WI38 (cell line): ENCODE measurements around the gene BEST2.
A peak's percentile ranks its signal among the peaks of the same experiment; 100 is the strongest.

Source experiments
- H3K4me3 ChIP-seq: 2 replicates; pipeline ENCODE4 v1.5.1; 2011; ENCODE audit warnings: low read depth, mild to moderate bottlenecking, control low read depth, low read length
- TF ChIP-seq, protein P1 (sequence below): IDR thresholded peaks from 2 replicates; pipeline ENCODE4 v1.5.1; 2012; ENCODE audit warnings: low read depth, mild to moderate bottlenecking, control low read depth, low read length

The BEST2 gene

DNA sequence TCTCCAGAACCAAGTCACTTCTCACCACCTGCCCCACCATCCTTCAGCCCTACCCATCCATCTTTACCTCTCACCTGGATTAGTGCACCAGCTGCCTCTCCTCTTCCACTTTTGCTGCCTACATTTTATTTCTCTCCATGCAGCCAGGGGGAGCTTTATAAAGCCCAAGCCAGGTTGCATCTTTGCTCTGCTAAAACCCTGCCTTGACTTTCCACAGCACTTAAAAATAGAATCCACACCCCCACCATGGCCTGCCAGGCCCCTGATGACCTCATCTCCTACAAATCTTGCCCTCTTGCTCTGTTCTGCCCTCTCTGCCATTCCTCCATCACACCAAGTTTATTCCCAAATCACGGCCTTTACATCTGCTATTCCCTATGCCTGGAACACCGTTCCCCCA lies 22.0 kb downstream of the BEST2 start:
- TF ChIP-seq, protein P1, sequence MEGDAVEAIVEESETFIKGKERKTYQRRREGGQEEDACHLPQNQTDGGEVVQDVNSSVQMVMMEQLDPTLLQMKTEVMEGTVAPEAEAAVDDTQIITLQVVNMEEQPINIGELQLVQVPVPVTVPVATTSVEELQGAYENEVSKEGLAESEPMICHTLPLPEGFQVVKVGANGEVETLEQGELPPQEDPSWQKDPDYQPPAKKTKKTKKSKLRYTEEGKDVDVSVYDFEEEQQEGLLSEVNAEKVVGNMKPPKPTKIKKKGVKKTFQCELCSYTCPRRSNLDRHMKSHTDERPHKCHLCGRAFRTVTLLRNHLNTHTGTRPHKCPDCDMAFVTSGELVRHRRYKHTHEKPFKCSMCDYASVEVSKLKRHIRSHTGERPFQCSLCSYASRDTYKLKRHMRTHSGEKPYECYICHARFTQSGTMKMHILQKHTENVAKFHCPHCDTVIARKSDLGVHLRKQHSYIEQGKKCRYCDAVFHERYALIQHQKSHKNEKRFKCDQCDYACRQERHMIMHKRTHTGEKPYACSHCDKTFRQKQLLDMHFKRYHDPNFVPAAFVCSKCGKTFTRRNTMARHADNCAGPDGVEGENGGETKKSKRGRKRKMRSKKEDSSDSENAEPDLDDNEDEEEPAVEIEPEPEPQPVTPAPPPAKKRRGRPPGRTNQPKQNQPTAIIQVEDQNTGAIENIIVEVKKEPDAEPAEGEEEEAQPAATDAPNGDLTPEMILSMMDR: peak; percentile 36
- no peak overlapping the region for H3K4me3 ChIP-seq

DNA sequence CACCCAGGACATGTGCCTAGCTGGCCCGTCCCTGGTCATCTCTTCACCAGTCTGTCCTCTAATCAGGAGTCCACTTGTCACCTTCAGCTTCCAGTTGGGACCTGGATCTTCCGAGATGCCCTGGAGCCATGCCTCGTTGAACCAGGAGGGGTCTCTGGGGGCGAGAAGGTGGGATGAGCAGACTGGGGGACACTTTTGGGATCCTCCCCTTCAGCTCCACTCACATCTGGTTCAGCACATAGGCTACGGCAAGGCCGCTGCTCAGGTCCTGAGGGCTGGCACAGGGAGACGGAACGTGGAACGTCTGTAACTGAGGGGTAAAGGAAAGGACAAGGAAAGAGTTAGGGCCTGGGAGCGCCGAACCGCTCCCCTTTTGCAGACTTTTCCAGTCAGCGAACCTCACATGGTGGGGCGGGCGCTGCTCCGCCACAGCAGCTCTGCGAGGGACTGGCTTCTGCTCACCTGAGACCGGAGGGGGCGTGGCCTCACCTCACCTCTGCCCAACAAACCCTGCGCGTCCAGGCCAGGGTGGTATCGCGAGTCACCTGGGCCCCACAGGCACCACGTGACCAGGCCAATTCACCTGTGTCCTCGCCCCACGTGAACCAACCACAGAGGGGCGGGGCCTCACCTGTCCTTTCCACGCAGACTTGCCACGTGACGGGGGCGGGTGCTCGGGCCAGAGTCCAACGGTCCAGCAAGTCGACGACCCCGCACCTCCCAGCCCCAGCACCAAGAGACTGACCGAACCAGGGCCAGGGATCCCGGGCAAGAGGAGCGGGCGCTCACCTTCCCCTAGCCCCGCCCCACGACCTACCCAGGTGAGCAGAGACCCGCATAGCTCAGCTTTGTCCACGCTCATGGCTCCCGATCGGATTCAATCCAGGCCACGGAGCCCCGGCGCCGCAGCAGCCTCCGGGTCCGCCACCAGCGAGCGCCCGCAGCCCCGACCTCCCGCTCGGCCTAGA lies 23.3 kb downstream of the BEST2 start, which contains the start of gene HOOK2:
Gene HOOK2 (minus strand): TSS at position 965 of the 968 bp plus-strand sequence. CDS start 103 bp downstream, at position 862.
- peak within 1 kb of the TSS; percentile 74 for H3K4me3 ChIP-seq
- TF ChIP-seq, protein P1: no peak

DNA sequence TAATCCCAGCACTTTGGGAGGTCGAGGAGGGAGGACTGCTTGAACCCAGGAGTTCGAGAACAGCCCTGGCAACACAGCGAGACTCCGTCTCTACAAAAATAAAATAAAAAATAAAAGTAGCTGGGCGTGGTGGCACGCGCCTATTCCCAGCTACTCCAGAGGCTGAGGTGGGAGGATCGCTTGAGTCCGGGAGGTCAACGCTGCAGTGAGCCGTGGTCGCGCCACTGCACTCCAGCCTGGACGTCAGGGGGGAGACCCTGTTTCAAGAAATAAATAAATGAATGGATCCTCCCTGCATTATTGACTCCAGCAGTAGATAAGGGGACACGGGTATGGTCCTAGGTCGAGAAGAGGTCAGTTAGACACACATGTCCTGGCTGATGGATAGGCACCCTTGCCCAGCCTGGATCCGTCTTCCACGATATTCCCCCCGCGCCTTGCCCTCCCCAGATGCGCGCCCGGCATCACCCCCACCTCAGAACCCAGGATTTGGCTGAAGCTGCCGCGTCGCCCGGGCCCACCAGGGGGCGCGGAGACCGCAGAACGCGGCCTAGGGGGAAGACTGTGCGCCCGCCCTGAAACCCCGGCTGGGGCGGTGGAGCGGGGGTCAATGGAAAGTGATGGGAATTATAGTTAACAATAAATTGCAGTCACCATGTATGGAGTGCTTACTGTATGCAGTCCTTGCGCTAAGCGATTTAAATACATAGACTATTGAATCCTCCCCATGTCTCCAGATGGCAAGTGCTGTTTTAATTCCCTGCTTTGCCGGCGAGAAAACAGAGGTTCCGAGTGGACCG lies 25.8 kb downstream of the BEST2 start:
- peak overlapping the region; percentile 64 for H3K4me3 ChIP-seq
- TF ChIP-seq, protein P1: peak; percentile 79

DNA sequence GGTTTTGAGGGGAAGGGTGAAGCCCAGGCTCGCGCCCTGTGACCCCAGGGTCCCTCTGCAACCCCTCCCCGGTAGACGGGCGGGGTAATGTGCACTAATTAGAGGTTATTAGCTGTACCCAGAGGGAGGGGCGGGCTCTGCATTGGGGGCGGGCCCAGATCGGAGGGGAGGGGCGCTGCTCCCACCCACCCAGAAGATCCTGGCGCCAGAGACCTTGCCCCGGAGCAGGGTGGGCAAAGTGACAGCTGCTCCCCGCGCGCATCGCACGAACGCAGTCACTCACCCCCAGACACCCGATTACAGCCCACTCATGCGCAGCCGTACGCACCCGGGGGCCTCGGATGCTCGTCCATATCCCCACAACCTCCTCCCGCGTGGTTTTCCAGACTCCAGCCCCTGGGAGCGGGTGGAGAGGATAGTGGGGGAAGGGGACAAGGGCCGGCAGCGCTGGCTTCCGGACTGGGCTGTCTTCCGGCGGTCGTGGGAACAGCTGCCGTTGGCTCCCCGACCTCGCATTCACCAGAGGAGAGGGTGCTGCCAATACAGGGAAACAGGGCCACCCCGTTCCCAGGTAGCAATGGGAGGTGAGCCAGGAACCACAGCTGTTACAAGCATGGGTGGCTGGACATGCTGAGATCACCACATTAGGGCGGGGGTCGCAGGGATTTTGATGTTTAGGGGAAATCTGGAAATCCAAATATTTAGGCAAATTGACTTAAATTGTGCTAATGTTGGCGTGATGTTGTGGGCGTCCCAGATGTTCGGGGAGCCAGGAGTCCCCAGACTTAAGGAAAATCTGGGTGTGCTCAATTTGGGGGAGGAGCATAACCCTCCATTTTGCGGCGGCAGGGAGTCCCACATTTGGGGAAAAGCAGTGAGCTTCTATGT lies 26.7 kb downstream of the BEST2 start:
- TF ChIP-seq, protein P1: no peak
- H3K4me3 ChIP-seq: peak overlapping the region; percentile 64

DNA sequence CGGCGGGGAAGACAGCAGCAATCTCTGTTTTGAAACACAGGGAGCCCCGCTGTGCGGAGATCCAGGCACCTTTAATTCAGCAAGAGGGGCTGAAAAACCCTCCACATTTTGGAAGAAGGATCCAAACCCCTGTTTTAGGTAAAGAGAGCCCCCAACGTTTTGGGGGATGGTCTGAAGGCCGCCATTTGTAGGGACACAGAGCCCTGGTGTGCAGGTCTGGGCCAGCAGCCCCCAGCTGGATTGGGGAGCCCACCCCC lies 27.2 kb downstream of the BEST2 start:
- H3K4me3 ChIP-seq: peak overlapping the region; percentile 64
- TF ChIP-seq, protein P1: no peak

DNA sequence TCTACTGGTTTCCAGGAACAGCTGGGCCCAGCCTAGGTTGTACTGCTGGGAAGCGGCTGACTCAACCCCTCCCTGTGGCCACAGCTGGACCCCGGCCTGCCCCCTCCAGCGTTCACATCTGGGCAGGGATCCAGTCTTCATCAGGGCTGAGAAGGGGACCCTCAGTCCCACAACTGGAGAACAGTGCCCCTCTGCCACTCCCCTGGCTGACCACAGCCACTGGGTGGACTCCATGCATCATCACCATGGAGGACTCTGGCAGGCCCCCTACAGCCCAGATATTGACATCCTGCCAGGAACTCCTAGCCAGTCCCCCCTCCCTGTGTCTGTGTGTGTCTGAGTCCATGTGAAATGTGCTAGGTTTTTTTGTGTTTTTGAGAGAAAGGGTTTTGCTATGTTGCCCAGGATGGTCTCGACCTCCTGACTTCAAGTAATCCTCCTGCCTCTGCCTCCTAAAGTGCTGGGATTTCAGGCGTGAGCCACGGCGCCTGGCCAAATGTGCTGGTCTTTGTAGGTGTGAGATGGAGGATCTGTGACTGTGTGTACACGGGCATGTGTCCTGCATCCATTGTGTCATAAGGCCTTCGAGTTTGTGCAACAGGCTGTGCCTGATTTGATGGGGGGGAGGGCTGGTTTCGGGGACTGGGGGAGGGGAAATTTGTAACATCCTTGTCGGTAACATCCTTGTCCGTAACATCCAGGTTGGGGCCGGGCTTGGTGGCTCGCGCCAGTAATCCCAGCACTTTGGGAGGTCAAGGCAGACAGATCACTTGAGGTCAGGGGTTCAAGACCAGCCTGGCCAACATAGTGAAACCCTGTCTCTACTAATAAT lies 27.8 kb downstream of the BEST2 start:
- peak overlapping the region; percentile 64 for H3K4me3 ChIP-seq

More for the DNA sequence above, 27.8 kb downstream of the BEST2 start:
- TF ChIP-seq, protein P1: no peak
